ENCODE measurements around the gene JUP. TPM values are rescaled to one million over a fixed set of nuclear protein-coding genes. Genes with fewer than 3 reads are reported as not detected.

Gene JUP
- polyA plus RNA-seq, 1 donor: 31.0 TPM

GRCh38 chr17:41724476-41725050 is 61.9 kb downstream of the JUP start:
- no peak for DNase-seq (ENCODE audit: low read depth)

GRCh38 chr17:41723801-41724475 is 62.6 kb downstream of the JUP start:
- DNase-seq (ENCODE audit: low read depth): no peak

- no peak for DNase-seq (ENCODE audit: low read depth)
These were observed 64.3 kb downstream of the JUP start for GRCh38 chr17:41722231-41722630.

- no peak for DNase-seq (ENCODE audit: low read depth)
These were observed 68.2 kb downstream of the JUP start for GRCh38 chr17:41718287-41718645.

- DNase-seq (ENCODE audit: low read depth): no peak
These were observed 68.9 kb downstream of the JUP start for GRCh38 chr17:41717408-41718286.

- no peak for DNase-seq (ENCODE audit: low read depth)
These were observed 74.7 kb downstream of the JUP start, which contains the start of gene GAST for GRCh38 chr17:41711669-41712400. Gene GAST (plus strand): TSS chr17:41712331. CDS start chr17:41715437, 3,106 bp downstream.

GRCh38 chr17:41710472-41711090 is 75.9 kb downstream of the JUP start:
- no peak for DNase-seq (ENCODE audit: low read depth)

GRCh38 chr17:41707803-41708669 is 78.5 kb downstream of the JUP start:
- no peak for DNase-seq (ENCODE audit: low read depth)

GRCh38 chr17:41705271-41705991 is 81.1 kb downstream of the JUP start:
- DNase-seq (ENCODE audit: low read depth): no peak

Other genes with a start within 250 kb of the JUP start
- not detected for gene KRT9, start 214.7 kb downstream of the JUP start, polyA plus RNA-seq (ENCODE audit: insufficient read length)
- gene KRT14, start 199.8 kb downstream of the JUP start, polyA plus RNA-seq (ENCODE audit: insufficient read length): not detected
- not detected for gene KRT16, start 173.9 kb downstream of the JUP start, polyA plus RNA-seq (ENCODE audit: insufficient read length)
- 0.71 TPM for gene KRT17, start 162.1 kb downstream of the JUP start, polyA plus RNA-seq (ENCODE audit: insufficient read length)
- gene EIF1, start 97.8 kb downstream of the JUP start, polyA plus RNA-seq (ENCODE audit: insufficient read length): 784 TPM
- gene GAST, start 74.4 kb downstream of the JUP start, polyA plus RNA-seq (ENCODE audit: insufficient read length): not detected
- 0.04 TPM for gene HAP1, start 52.1 kb downstream of the JUP start, polyA plus RNA-seq (ENCODE audit: insufficient read length)
- 39.5 TPM for gene P3H4, start 25.2 kb upstream of the JUP start, polyA plus RNA-seq (ENCODE audit: insufficient read length)
- 114 TPM for gene FKBP10, start 26.3 kb upstream of the JUP start, polyA plus RNA-seq (ENCODE audit: insufficient read length)
- gene NT5C3B, start 49.5 kb upstream of the JUP start, polyA plus RNA-seq (ENCODE audit: insufficient read length): 34.6 TPM
- gene KLHL10, start 51.1 kb upstream of the JUP start, polyA plus RNA-seq (ENCODE audit: insufficient read length): 0.18 TPM
- 4.9 TPM for gene KLHL11, start 78.7 kb upstream of the JUP start, polyA plus RNA-seq (ENCODE audit: insufficient read length)
- 44.4 TPM for gene ACLY, start 132.2 kb upstream of the JUP start, polyA plus RNA-seq (ENCODE audit: insufficient read length)
- gene ODAD4, start 143.9 kb upstream of the JUP start, polyA plus RNA-seq (ENCODE audit: insufficient read length): 0.80 TPM
- 40.1 TPM for gene CNP, start 180.1 kb upstream of the JUP start, polyA plus RNA-seq (ENCODE audit: insufficient read length)
- gene DNAJC7, start 230.7 kb upstream of the JUP start, polyA plus RNA-seq (ENCODE audit: insufficient read length): 97.2 TPM
- 47.9 TPM for gene NKIRAS2, start 233.4 kb upstream of the JUP start, polyA plus RNA-seq (ENCODE audit: insufficient read length)